ENCODE results near the gene HID1. TPM values are rescaled to one million over a fixed set of nuclear protein-coding genes. Genes with fewer than 3 reads are reported as not detected.

HID1 gene
- total RNA-seq, 1 donor from 2014 or later, result 36.6 TPM

DNA sequence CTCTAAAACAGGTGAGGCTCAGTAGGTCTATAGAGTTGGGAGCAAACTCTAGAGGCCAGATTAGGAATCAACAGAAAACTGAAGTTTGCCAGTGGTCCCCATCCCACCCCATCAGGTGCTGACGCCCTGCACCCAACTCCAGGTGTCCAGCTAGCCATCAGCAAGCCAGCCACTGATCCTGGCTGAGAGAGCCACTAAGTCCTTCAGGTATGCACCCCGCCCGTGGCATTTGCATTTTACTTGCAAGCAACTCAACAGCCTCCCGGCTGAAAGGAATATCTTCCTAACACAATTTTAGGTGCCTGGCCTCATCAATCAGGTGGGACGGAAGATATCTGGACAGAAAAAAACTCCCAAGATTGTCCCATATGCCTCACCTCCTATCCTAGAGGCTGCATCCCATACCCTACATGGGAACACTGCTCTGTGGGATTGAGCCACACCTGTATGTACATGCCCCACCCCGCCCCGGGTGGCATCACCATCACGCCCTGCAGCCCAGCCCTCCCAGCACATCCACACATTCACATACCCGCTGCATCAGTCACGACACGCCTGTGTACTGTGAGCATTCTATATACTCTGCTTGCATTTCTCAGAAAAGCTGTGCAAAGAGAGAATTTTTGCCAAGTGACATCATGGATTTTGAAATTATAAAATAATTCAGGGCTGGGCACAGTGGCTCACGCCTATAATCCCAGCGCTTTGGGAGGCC, 28.6 kb downstream of the HID1 start:
- no peaks in the 10 kb centered on the region for H3K36me3 Mint-ChIP-seq
- no peaks in the 10 kb centered on the region for H3K4me1 Mint-ChIP-seq (ENCODE audit: unreplicated experiment)
- H3K27me3 Mint-ChIP-seq, result peaks cover 66% of the 10 kb centered on the region
- H3K4me3 Mint-ChIP-seq, result peak overlapping the region; percentile 39
- no peak for DNase-seq (ENCODE audit: extremely low spot score, unreplicated experiment)
- H3K27ac Mint-ChIP-seq, result peak overlapping the region; percentile 99
- no peaks in the 10 kb centered on the region for H3K9me3 Mint-ChIP-seq
- TF ChIP-seq, protein P1, sequence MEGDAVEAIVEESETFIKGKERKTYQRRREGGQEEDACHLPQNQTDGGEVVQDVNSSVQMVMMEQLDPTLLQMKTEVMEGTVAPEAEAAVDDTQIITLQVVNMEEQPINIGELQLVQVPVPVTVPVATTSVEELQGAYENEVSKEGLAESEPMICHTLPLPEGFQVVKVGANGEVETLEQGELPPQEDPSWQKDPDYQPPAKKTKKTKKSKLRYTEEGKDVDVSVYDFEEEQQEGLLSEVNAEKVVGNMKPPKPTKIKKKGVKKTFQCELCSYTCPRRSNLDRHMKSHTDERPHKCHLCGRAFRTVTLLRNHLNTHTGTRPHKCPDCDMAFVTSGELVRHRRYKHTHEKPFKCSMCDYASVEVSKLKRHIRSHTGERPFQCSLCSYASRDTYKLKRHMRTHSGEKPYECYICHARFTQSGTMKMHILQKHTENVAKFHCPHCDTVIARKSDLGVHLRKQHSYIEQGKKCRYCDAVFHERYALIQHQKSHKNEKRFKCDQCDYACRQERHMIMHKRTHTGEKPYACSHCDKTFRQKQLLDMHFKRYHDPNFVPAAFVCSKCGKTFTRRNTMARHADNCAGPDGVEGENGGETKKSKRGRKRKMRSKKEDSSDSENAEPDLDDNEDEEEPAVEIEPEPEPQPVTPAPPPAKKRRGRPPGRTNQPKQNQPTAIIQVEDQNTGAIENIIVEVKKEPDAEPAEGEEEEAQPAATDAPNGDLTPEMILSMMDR (conservative IDR thresholded peaks at IDR 0.05), result no peak

DNA sequence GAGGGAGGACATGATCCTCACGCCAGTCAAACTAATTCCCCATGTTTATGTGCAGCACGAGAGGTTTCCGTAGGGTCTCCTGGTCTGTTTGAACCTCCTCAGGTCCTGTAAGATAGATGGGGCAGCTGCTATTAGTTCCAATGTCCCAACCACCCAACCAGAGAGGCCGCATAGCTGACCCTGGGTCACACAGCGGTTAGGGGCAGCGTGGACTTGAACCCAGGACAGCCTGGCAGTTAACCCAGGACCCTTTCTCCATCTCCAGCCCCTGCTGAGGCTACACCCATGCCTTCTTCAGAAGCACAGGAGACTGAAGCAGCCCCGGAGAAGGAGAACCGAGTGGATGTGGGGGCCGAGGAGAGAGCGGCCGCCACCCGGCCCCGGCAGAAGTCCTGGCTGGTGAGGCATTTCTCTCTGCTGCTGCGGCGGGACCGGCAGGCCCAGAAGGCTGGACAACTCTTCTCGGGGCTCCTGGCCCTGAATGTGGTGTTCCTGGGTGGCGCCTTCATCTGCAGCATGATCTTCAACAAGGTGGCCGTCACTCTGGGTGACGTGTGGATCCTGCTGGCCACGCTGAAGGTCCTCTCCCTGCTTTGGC, 31.3 kb downstream of the HID1 start:
- Mint-ChIP-seq H3K4me3 (no peak overlapping the region), H3K36me3 (no peaks in the 10 kb centered on the region), H3K27ac (no peak overlapping the region), H3K27me3 (peaks cover 84% of the 10 kb centered on the region), H3K9me3 (no peaks in the 10 kb centered on the region), H3K4me1 (ENCODE audit: unreplicated experiment) (no peaks in the 10 kb centered on the region)
- DNase-seq (ENCODE audit: extremely low spot score, unreplicated experiment), result no peak
- TF ChIP-seq, protein P1 (conservative IDR thresholded peaks at IDR 0.05), result no peak

DNA sequence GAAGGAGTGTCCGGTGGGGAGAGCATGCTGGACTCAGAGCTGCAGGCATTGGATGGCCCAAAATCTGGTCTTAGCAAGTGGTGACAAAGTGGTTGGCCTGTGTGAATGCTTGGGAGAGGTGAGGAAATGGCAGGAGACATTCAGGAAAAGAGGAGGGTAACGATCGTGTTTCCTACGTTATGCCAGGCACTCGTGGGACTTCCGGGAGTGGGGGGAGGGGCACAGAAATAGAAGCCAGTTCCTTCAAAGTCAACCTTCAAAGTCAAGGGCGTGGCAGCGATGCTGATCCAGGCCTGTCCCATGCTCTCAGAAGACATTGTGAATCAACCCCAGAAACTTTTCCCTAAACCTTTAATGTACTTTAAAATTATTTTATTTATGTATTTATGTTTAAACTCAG, 33.0 kb downstream of the HID1 start:
- Mint-ChIP-seq H3K27ac (peak overlapping the region; percentile 17), H3K36me3 (no peaks in the 10 kb centered on the region), H3K9me3 (no peaks in the 10 kb centered on the region), H3K4me3 (no peak overlapping the region), H3K27me3 (peaks cover 82% of the 10 kb centered on the region), H3K4me1 (ENCODE audit: unreplicated experiment) (no peaks in the 10 kb centered on the region)
- DNase-seq (ENCODE audit: extremely low spot score, unreplicated experiment), result no peak
- TF ChIP-seq, protein P1 (conservative IDR thresholded peaks at IDR 0.05), result no peak

DNA sequence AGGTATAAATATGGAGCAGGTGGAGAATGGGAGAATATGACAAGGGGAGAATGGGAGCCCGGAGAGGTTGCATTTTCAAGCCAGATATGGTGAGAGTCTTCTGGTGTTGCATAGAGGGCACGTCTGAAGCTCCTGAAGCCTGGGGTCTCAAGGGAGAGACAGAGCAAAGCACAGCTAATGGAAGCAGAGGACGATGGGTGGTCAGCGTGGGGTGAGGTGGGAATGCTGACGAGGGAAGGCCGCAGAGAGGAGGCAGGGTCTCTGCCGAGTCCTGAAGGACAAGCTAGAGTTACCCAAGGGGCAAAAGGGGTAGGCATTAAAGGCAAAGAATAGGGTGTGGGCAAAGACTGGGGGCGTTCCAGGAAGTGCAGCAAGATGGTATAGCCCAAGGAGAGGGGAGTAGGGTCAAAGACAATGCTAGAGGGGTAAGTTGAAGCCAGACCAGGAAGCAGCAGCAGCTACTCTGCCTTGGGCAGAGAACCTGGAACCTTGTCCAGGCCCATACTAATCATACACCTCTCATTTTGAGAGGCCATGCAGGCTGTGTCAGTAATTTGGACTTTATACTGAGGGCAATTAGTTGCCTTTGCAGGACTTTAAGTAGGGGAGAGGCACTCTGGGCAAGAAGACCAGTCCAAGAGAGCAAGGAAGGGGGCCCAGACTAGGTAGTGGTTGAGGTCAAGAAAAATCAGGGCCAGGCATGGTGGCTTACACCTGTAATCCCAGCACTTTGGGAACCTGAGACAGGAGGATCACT, 34.2 kb downstream of the HID1 start:
- H3K27ac Mint-ChIP-seq, result no peak overlapping the region
- H3K36me3 Mint-ChIP-seq, result no peaks in the 10 kb centered on the region
- TF ChIP-seq, protein P1 (conservative IDR thresholded peaks at IDR 0.05), result no peak
- H3K9me3 Mint-ChIP-seq, result no peaks in the 10 kb centered on the region
- peaks cover 81% of the 10 kb centered on the region for H3K27me3 Mint-ChIP-seq
- no peak overlapping the region for H3K4me3 Mint-ChIP-seq
- no peak for DNase-seq (ENCODE audit: extremely low spot score, unreplicated experiment)
- no peaks in the 10 kb centered on the region for H3K4me1 Mint-ChIP-seq (ENCODE audit: unreplicated experiment)

DNA sequence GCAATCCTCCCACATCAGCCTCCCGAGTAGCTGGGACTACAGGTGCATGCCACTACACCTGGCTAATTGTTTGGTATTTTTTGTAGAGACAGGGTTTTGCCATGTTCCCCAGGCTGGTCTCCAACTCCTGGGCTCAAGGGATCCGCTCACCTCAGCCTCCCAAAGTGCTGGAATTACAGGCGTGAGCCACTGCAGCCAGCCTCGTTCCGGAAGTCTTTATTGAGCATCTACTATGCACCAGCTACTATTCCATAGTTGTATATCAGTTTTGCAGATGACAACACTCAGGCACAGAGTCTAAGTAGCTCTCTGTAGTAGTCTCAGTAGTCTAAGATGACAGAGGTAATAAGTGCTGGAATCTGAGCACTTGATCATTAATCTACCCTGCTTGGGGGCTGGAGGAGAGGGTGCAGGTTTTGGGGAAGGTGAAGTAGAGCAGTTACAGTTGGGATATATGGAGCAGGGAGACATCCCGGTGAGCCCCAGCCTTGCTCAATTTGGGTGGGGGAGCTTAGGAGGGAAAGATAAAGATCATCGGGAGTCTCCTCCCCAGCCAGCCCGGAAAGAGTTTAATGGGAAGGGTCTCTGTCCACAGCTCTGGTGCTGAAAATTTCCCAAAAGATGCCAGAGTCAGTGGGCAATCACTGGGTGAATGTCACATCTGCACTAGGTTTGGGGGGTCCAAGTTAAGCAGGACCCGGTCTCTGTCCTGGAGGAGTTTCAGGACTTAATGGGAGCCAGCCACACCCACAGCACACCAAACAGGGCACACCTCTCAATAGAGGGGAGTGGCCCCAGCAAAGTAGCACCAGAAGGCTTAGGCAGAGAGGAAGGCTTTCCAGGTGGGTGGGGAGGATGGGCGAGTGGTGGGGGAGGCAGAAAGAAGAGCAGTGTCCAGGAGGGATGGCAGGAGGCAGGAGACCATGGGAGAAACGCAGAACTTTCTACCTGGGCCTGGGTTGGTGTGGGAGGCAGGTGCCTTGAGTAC, 35.2 kb downstream of the HID1 start:
- Mint-ChIP-seq H3K27ac (peak overlapping the region; percentile 17), H3K36me3 (no peaks in the 10 kb centered on the region), H3K9me3 (no peaks in the 10 kb centered on the region), H3K4me3 (no peak overlapping the region), H3K4me1 (ENCODE audit: unreplicated experiment) (no peaks in the 10 kb centered on the region), H3K27me3 (peaks cover 82% of the 10 kb centered on the region)
- TF ChIP-seq, protein P1 (conservative IDR thresholded peaks at IDR 0.05), result no peak
- no peak for DNase-seq (ENCODE audit: extremely low spot score, unreplicated experiment)

All from type B pancreatic cell (in vitro differentiated cells).